ENCODE data around the gene ZIC1.

ZIC1 gene

GRCh38 chr3:147371140-147371539, 38.0 kb upstream of the ZIC1 start:
- Histone ChIP-seq H3K4me3 (ENCODE audit: low read length) (no peak overlapping the region), H2AFZ (ENCODE audit: low read length) (no peak overlapping the region), H3K9me2 (replicated peaks; ENCODE audit: insufficient read depth, low read length) (no peaks in the 10 kb centered on the region), H3K9me3 (replicated peaks; ENCODE audit: insufficient read depth, low read length) (no peaks in the 10 kb centered on the region), H3K9ac (ENCODE audit: low read length) (no peak overlapping the region), H4K20me1 (ENCODE audit: insufficient read depth, low read length) (no peaks in the 10 kb centered on the region), H3K4me2 (ENCODE audit: low read depth, low read length) (no peak overlapping the region), H3K4me1 (ENCODE audit: low read length) (no peaks in the 10 kb centered on the region), H3K79me2 (ENCODE audit: low read length) (no peaks in the 10 kb centered on the region), H3K27ac (ENCODE audit: low read length) (no peak overlapping the region), H3F3A (ENCODE audit: insufficient read depth, low read length) (no peaks in the 10 kb centered on the region), H3K36me3 (replicated peaks; ENCODE audit: insufficient read depth, low read length) (no peaks in the 10 kb centered on the region), H3K27me3 (replicated peaks; ENCODE audit: insufficient read depth, low read length) (no peaks in the 10 kb centered on the region)
- TF ChIP-seq CTCF (IDR thresholded peaks at IDR 0.05; ENCODE audit: low read length): no peak
- no peak for TF ChIP-seq EZH2 (optimal IDR thresholded peaks at IDR 0.05; ENCODE audit: low read depth, low read length)
- no peak for TF ChIP-seq EZH2phosphoT487 (IDR thresholded peaks at IDR 0.05; ENCODE audit: low read length)
- no peak for DNase-seq

GRCh38 chr3:147371771-147372340, 37.3 kb upstream of the ZIC1 start:
- Histone ChIP-seq H3K9me3 (replicated peaks; ENCODE audit: insufficient read depth, low read length) (no peaks in the 10 kb centered on the region), H3F3A (ENCODE audit: insufficient read depth, low read length) (no peaks in the 10 kb centered on the region), H3K4me3 (ENCODE audit: low read length) (no peak overlapping the region), H3K27ac (ENCODE audit: low read length) (no peak overlapping the region), H3K9ac (ENCODE audit: low read length) (no peak overlapping the region), H3K4me2 (ENCODE audit: low read depth, low read length) (no peak overlapping the region), H2AFZ (ENCODE audit: low read length) (no peak overlapping the region), H3K9me2 (replicated peaks; ENCODE audit: insufficient read depth, low read length) (no peaks in the 10 kb centered on the region), H3K27me3 (replicated peaks; ENCODE audit: insufficient read depth, low read length) (no peaks in the 10 kb centered on the region), H3K4me1 (ENCODE audit: low read length) (no peaks in the 10 kb centered on the region), H3K79me2 (ENCODE audit: low read length) (no peaks in the 10 kb centered on the region), H3K36me3 (replicated peaks; ENCODE audit: insufficient read depth, low read length) (no peaks in the 10 kb centered on the region), H4K20me1 (ENCODE audit: insufficient read depth, low read length) (no peaks in the 10 kb centered on the region)
- TF ChIP-seq CTCF (IDR thresholded peaks at IDR 0.05; ENCODE audit: low read length) (no peak), EZH2 (optimal IDR thresholded peaks at IDR 0.05; ENCODE audit: low read depth, low read length) (no peak), EZH2phosphoT487 (IDR thresholded peaks at IDR 0.05; ENCODE audit: low read length) (no peak)
- DNase-seq: no peak

- H3K4me2 ChIP-seq (ENCODE audit: low read depth, low read length): no peak overlapping the region
- H2AFZ ChIP-seq (ENCODE audit: low read length): no peak overlapping the region
- DNase-seq: no peak
- H3F3A ChIP-seq (ENCODE audit: insufficient read depth, low read length): no peaks in the 10 kb centered on the region
- H3K9me3 ChIP-seq (replicated peaks; ENCODE audit: insufficient read depth, low read length): no peaks in the 10 kb centered on the region
- H3K9ac ChIP-seq (ENCODE audit: low read length): no peak overlapping the region
- TF ChIP-seq EZH2 (optimal IDR thresholded peaks at IDR 0.05; ENCODE audit: low read depth, low read length): no peak
- no peak for TF ChIP-seq CTCF (IDR thresholded peaks at IDR 0.05; ENCODE audit: low read length)
- TF ChIP-seq EZH2phosphoT487 (IDR thresholded peaks at IDR 0.05; ENCODE audit: low read length): no peak
- no peaks in the 10 kb centered on the region for H3K79me2 ChIP-seq (ENCODE audit: low read length)
- H3K36me3 ChIP-seq (replicated peaks; ENCODE audit: insufficient read depth, low read length): no peaks in the 10 kb centered on the region
- H3K27ac ChIP-seq (ENCODE audit: low read length): no peak overlapping the region
- H4K20me1 ChIP-seq (ENCODE audit: insufficient read depth, low read length): no peaks in the 10 kb centered on the region
- no peak overlapping the region for H3K4me3 ChIP-seq (ENCODE audit: low read length)
- no peaks in the 10 kb centered on the region for H3K27me3 ChIP-seq (replicated peaks; ENCODE audit: insufficient read depth, low read length)
- H3K4me1 ChIP-seq (ENCODE audit: low read length): no peaks in the 10 kb centered on the region
- no peaks in the 10 kb centered on the region for H3K9me2 ChIP-seq (replicated peaks; ENCODE audit: insufficient read depth, low read length)
These were observed 36.6 kb upstream of the ZIC1 start for GRCh38 chr3:147372525-147373027.

Measured in MM.1S (cell line).